H9 (cell line): ENCODE results near the gene TTLL1. TPM values are rescaled to one million over a fixed set of nuclear protein-coding genes. Genes with fewer than 3 reads are reported as not detected.

Experiments used
- DNase-seq: peaks from one replicate; pipeline ENCODE4 v3.0.0-alpha.2; 2017
- H2AFZ ChIP-seq: one replicate; pipeline ENCODE4 v1.6.1; 2013; ENCODE audit warnings: mild to moderate bottlenecking, low read length, control low read depth, moderate library complexity
- H2AK5ac ChIP-seq: 2 replicates; pipeline ENCODE4 v1.6.1; 2013; ENCODE audit warnings: low read length, control low read depth, mixed read lengths; ENCODE audit not compliant: insufficient read length
- H2BK120ac ChIP-seq: one replicate; pipeline ENCODE4 v1.6.1; 2013; ENCODE audit warnings: low read depth, mild to moderate bottlenecking, low read length, control low read depth, inconsistent platforms; ENCODE audit not compliant: poor library complexity, severe bottlenecking
- H2BK12ac ChIP-seq: 2 replicates; pipeline ENCODE4 v1.6.1; 2013; ENCODE audit warnings: low read length, control low read depth, mixed read lengths, low read depth; ENCODE audit not compliant: insufficient read length
- H2BK15ac ChIP-seq: 2 replicates; pipeline ENCODE4 v1.6.1; 2013; ENCODE audit warnings: low read depth, low read length, control low read depth
- H2BK20ac ChIP-seq: one replicate; pipeline ENCODE4 v1.6.1; 2013; ENCODE audit warnings: low read depth, mild to moderate bottlenecking, low read length, control low read depth, inconsistent platforms; ENCODE audit not compliant: poor library complexity, severe bottlenecking
- H2BK5ac ChIP-seq: 2 replicates; pipeline ENCODE4 v1.6.1; 2013; ENCODE audit warnings: low read length, control low read depth, mixed read lengths; ENCODE audit not compliant: insufficient read length
- H3K14ac ChIP-seq: 2 replicates; pipeline ENCODE4 v1.6.1; 2013; ENCODE audit warnings: low read length, control low read depth; ENCODE audit not compliant: insufficient read depth
- H3K18ac ChIP-seq: 2 replicates; pipeline ENCODE4 v1.6.1; 2013; ENCODE audit warnings: low read depth, mild to moderate bottlenecking, mixed read lengths, low read length, control low read depth; ENCODE audit not compliant: insufficient read length
- H3K23ac ChIP-seq: 2 replicates; pipeline ENCODE4 v1.6.1; 2013; ENCODE audit warnings: low read length, control low read depth, mixed read lengths, low read depth; ENCODE audit not compliant: insufficient read length
- H3K23me2 ChIP-seq: 2 replicates; pipeline ENCODE4 v1.6.1; 2013; ENCODE audit warnings: low read depth, mild to moderate bottlenecking, mixed read lengths, low read length, control low read depth; ENCODE audit not compliant: insufficient read length, poor library complexity, severe bottlenecking
- H3K27ac ChIP-seq: 2 replicates; pipeline ENCODE4 v1.5.1; 2013; ENCODE audit warnings: low read length, control low read depth, mixed read lengths, low read depth; ENCODE audit not compliant: insufficient read length
- H3K27me3 ChIP-seq: 2 replicates; pipeline ENCODE4 v1.6.1; 2013; ENCODE audit warnings: low read length, control low read depth, inconsistent platforms; ENCODE audit not compliant: insufficient read depth
- H3K4ac ChIP-seq: 2 replicates; pipeline ENCODE4 v1.6.1; 2013; ENCODE audit warnings: low read depth, mild to moderate bottlenecking, control low read depth, inconsistent platforms, low read length, moderate library complexity
- H3K4me1 ChIP-seq: 2 replicates; pipeline ENCODE4 v1.6.1; 2013; ENCODE audit warnings: low read length, control low read depth, inconsistent platforms; ENCODE audit not compliant: insufficient read depth
- H3K4me2 ChIP-seq: 2 replicates; pipeline ENCODE4 v1.6.1; 2013; ENCODE audit warnings: low read length, control low read depth, mixed read lengths; ENCODE audit not compliant: insufficient read length, insufficient read depth
- H3K56ac ChIP-seq: 2 replicates; pipeline ENCODE4 v1.6.1; 2013; ENCODE audit warnings: low read depth, mild to moderate bottlenecking, mixed read lengths, low read length, control low read depth; ENCODE audit not compliant: insufficient read length
- H3K79me1 ChIP-seq: 2 replicates; pipeline ENCODE4 v1.6.1; 2013; ENCODE audit warnings: low read depth, mild to moderate bottlenecking, moderate library complexity, low read length, control low read depth, inconsistent platforms; ENCODE audit not compliant: insufficient read depth, poor library complexity, severe bottlenecking
- H3K79me2 ChIP-seq: 2 replicates; pipeline ENCODE4 v1.6.1; 2013; ENCODE audit warnings: low read length, control low read depth, inconsistent platforms; ENCODE audit not compliant: insufficient read depth
- H3K9ac ChIP-seq: 2 replicates; pipeline ENCODE4 v1.6.1; 2013; ENCODE audit warnings: low read length, control low read depth, mixed read lengths; ENCODE audit not compliant: insufficient read length; ENCODE audit errors: extremely low read depth
- H3K9me3 ChIP-seq: one replicate; pipeline ENCODE4 v1.6.1; 2013; ENCODE audit warnings: low read depth, low read length, inconsistent platforms; ENCODE audit not compliant: control insufficient read depth
- H3T11ph ChIP-seq: one replicate; pipeline ENCODE4 v1.6.1; 2013; ENCODE audit warnings: mild to moderate bottlenecking, low read length, control low read depth, inconsistent platforms
- H4K20me1 ChIP-seq: one replicate; pipeline ENCODE4 v1.6.1; 2013; ENCODE audit not compliant: control insufficient read depth, insufficient read length, insufficient read depth
- H4K5ac ChIP-seq: 2 replicates; pipeline ENCODE4 v1.6.1; 2013; ENCODE audit warnings: low read depth, mild to moderate bottlenecking, mixed read lengths, low read length, control low read depth; ENCODE audit not compliant: insufficient read length
- H4K8ac ChIP-seq: replicated peaks from 2 replicates; pipeline ENCODE4 v1.6.1; 2013; ENCODE audit warnings: low read length, control low read depth, mixed read lengths, low read depth; ENCODE audit not compliant: insufficient read length
- H4K91ac ChIP-seq: 2 replicates; pipeline ENCODE4 v1.6.1; 2013; ENCODE audit warnings: low read depth, mild to moderate bottlenecking, moderate library complexity, mixed read lengths, low read length, control low read depth; ENCODE audit not compliant: insufficient read length
- H3K27ac Mint-ChIP-seq, 3 experiments: 2 replicates in 2 of 3; 3 replicates in 1 of 3; pipeline ENCODE4 v1.8.0; 2020 to 2021; ENCODE audit warnings: mixed read lengths in 3 of 3, mild to moderate bottlenecking in 1 of 3, moderate library complexity in 1 of 3
- H3K27me3 Mint-ChIP-seq: 2 replicates; pipeline ENCODE4 v1.8.0; 2021; ENCODE audit warnings: low read depth, mild to moderate bottlenecking, moderate library complexity, mixed read lengths
- H3K36me3 Mint-ChIP-seq, 3 experiments: 2 replicates in 2 of 3; 3 replicates in 1 of 3; pipeline ENCODE4 v1.8.0; 2020 to 2021; ENCODE audit warnings: low read depth in 3 of 3, mixed read lengths in 3 of 3; ENCODE audit not compliant: insufficient read depth in 1 of 3
- H3K4me1 Mint-ChIP-seq, 2 experiments: 2 replicates each; pipeline ENCODE4 v1.8.0; 2020; ENCODE audit warnings: mixed read lengths in 2 of 2
- H3K4me3 Mint-ChIP-seq, 2 experiments: 2 replicates in 1 of 2; 3 replicates in 1 of 2; pipeline ENCODE4 v1.8.0; 2020 to 2021; ENCODE audit warnings: mild to moderate bottlenecking in 2 of 2, mixed read lengths in 2 of 2, moderate library complexity in 1 of 2
- H3K9me3 Mint-ChIP-seq, 2 experiments: 2 replicates in 1 of 2; 3 replicates in 1 of 2; pipeline ENCODE4 v1.8.0; 2020; ENCODE audit warnings: mild to moderate bottlenecking in 2 of 2, mixed read lengths in 2 of 2, moderate library complexity in 1 of 2
- WGBS: extraction: QIAGEN DNeasy Blood & Tissue Kit; methylation state at CpG from one replicate; pipeline ENCODE4 v1.1.7; 2013; ENCODE audit warnings: missing lambda C conversion rate, low lambda C conversion rate, mixed read lengths; ENCODE audit not compliant: insufficient read length; ENCODE audit errors: extremely low coverage; 5-methylcytosine and 5-hydroxymethylcytosine counted together
- total RNA-seq: library from RNA; stranded (reverse); gene quantifications from 2 replicates; pipeline ENCODE4 v1.2.1, GENCODE V29; 2021
- TF ChIP-seq, protein P1 (sequence below): fragments of 200-600 bp; sonication (generic); conservative IDR thresholded peaks from 3 replicates; pipeline ENCODE4 v1.8.0; 2021; ENCODE audit warnings: antibody characterized with exemption, mild to moderate bottlenecking

TTLL1 gene
- total RNA-seq, 1 experiment from 2014 or later: 4.1 TPM

DNA sequence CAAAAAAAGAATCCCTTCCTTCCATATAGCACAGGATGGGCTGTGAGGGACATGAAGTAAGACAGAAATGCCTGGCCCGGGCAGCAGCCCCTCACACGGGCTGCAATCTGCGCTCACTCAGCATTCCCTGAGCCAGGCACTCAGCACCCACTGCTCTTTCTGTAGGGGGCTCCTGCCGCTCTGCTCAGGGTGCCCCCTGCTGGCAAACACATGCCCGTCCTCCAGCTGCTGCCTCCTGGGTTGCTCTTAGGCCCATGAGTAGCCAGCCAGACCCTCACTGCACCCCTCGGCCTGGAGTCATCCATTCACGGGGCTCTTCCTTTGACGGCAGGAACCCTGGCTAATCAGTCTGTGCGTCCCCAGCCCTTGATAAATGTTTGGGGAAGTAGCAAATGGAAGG lies 47.1 kb upstream of the TTLL1 start:
- no peaks in the 10 kb centered on the region for H3K4me1 ChIP-seq
- H3K18ac ChIP-seq: no peak overlapping the region
- no peak overlapping the region for H3K4me2 ChIP-seq
- no peak overlapping the region for H2BK12ac ChIP-seq
- no peaks in the 10 kb centered on the region for H3K4me1 Mint-ChIP-seq
- no peaks in the 10 kb centered on the region for H3K23me2 ChIP-seq
- no peak overlapping the region for H2AFZ ChIP-seq
- H2BK120ac ChIP-seq: no peak overlapping the region
- H2BK5ac ChIP-seq: no peak overlapping the region
- H4K8ac ChIP-seq: no peak overlapping the region
- no peak overlapping the region for H3K9ac ChIP-seq
- no peak overlapping the region for H2BK15ac ChIP-seq
- H3K36me3 Mint-ChIP-seq: peaks cover 26 to 86% (median 78%) of the 10 kb centered on the region in 3 experiments; a peak in 6 of 7 replicates
- H3K23ac ChIP-seq: no peak overlapping the region
- H3T11ph ChIP-seq: no peak overlapping the region
- no peaks in the 10 kb centered on the region for H3K79me1 ChIP-seq
- no peaks in the 10 kb centered on the region for H3K9me3 Mint-ChIP-seq
- H3K79me2 ChIP-seq: no peaks in the 10 kb centered on the region
- H4K91ac ChIP-seq: no peak overlapping the region
- no peaks in the 10 kb centered on the region for H4K20me1 ChIP-seq
- H3K27me3 ChIP-seq: no peaks in the 10 kb centered on the region
- no peak overlapping the region for H2BK20ac ChIP-seq
- H3K4ac ChIP-seq: no peak overlapping the region
- H3K4me3 Mint-ChIP-seq: no peak overlapping the region
- no peak overlapping the region for H2AK5ac ChIP-seq
- DNase-seq: peak; percentile 63
- no peaks in the 10 kb centered on the region for H3K27me3 Mint-ChIP-seq
- H3K56ac ChIP-seq: no peak overlapping the region
- no peak overlapping the region for H3K27ac ChIP-seq
- no CpG with 5 or more reads among the region's 9 CpGs for WGBS
- H3K27ac Mint-ChIP-seq: peak overlapping the region in 1 of 3 experiments; percentile 24; a peak in 1 of 7 replicates
- H4K5ac ChIP-seq: no peak overlapping the region
- H3K9me3 ChIP-seq: no peaks in the 10 kb centered on the region
- H3K14ac ChIP-seq: no peak overlapping the region
- TF ChIP-seq, protein P1, sequence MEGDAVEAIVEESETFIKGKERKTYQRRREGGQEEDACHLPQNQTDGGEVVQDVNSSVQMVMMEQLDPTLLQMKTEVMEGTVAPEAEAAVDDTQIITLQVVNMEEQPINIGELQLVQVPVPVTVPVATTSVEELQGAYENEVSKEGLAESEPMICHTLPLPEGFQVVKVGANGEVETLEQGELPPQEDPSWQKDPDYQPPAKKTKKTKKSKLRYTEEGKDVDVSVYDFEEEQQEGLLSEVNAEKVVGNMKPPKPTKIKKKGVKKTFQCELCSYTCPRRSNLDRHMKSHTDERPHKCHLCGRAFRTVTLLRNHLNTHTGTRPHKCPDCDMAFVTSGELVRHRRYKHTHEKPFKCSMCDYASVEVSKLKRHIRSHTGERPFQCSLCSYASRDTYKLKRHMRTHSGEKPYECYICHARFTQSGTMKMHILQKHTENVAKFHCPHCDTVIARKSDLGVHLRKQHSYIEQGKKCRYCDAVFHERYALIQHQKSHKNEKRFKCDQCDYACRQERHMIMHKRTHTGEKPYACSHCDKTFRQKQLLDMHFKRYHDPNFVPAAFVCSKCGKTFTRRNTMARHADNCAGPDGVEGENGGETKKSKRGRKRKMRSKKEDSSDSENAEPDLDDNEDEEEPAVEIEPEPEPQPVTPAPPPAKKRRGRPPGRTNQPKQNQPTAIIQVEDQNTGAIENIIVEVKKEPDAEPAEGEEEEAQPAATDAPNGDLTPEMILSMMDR: peak; percentile 72
